ENCODE results near the gene CDC42EP3. TPM values are rescaled to one million over a fixed set of nuclear protein-coding genes. Genes with fewer than 3 reads are reported as not detected.
A peak's percentile ranks its signal among the peaks of the same experiment; 100 is the strongest.

The CDC42EP3 gene
- total RNA-seq, result 10 to 100 TPM in 2 of 4 donors, 1 to 10 TPM in 1, under 1 TPM in 1; 0.57 to 16.2 (median 9.9) TPM

GRCh38 chr2:37671009-37671815, at the start of gene CDC42EP3:
Gene CDC42EP3, minus strand, starts transcription at chr2:37671642. Its CDS starts 25,055 bp downstream, at chr2:37646587.
- H3K27ac ChIP-seq, result peak within 1 kb of the TSS; percentile 75 to 93 (median 91)
- peak within 1 kb of the TSS; percentile 69 to 88 (median 76) for H3K4me3 ChIP-seq
- intact Hi-C loops (cut with DNase I), result no loop called here
- no peak for DNase-seq
- H3K4me1 ChIP-seq, result peaks cover 6 to 71% (median 13%) of the 10 kb centered on the region in 3 donors
- no peaks in the 10 kb centered on the region for H3K9me3 ChIP-seq
- peaks cover 0 to 31% (median 0%) of the 10 kb centered on the region in 4 donors for H3K27me3 ChIP-seq
- no peaks in the 10 kb centered on the region for H3K36me3 ChIP-seq
- TF ChIP-seq POLR2A (IDR thresholded peaks at IDR 0.05), result peak in 2 of 4 donors; percentile 66 to 90
- TF ChIP-seq CTCF (IDR thresholded peaks at IDR 0.05), result peak in 1 of 6 experiments; percentile 3
- WGBS, 2 donors, result 0% methylated on average over 4 to 17 of the region's 90 CpGs

- no peak overlapping the region for H3K4me3 ChIP-seq
- no peak overlapping the region for H3K27ac ChIP-seq
- DNase-seq, result no peak
- H3K9me3 ChIP-seq, result no peaks in the 10 kb centered on the region
- intact Hi-C loops (cut with DNase I), result no loop called here
- H3K27me3 ChIP-seq, result peaks cover 0 to 10% (median 0%) of the 10 kb centered on the region in 4 donors
- no peaks in the 10 kb centered on the region for H3K4me1 ChIP-seq
- 84 to 94% methylated on average over 2 of the region's 2 CpGs for WGBS, 2 donors
- no peaks in the 10 kb centered on the region for H3K36me3 ChIP-seq
- TF ChIP-seq POLR2A (IDR thresholded peaks at IDR 0.05), result no peak
These were observed 49.7 kb upstream of the CDC42EP3 start for GRCh38 chr2:37721201-37721560.

- Histone ChIP-seq H3K4me1 (no peaks in the 10 kb centered on the region), H3K27ac (no peak overlapping the region), H3K27me3 (peaks cover 0 to 10% (median 0%) of the 10 kb centered on the region in 4 donors), H3K36me3 (no peaks in the 10 kb centered on the region), H3K4me3 (no peak overlapping the region), H3K9me3 (no peaks in the 10 kb centered on the region)
- intact Hi-C loops (cut with DNase I), result no loop called here
- DNase-seq, result no peak
- TF ChIP-seq POLR2A (IDR thresholded peaks at IDR 0.05), result no peak
- no peak for TF ChIP-seq CTCF (IDR thresholded peaks at IDR 0.05)
- WGBS, 2 donors, result 53 to 57% methylated on average over 6 of the region's 6 CpGs
These were observed 49.2 kb upstream of the CDC42EP3 start for GRCh38 chr2:37720533-37721200.

GRCh38 chr2:37718515-37719161, 47.2 kb upstream of the CDC42EP3 start:
- H3K27ac ChIP-seq, result no peak overlapping the region
- no peak for TF ChIP-seq POLR2A (IDR thresholded peaks at IDR 0.05)
- TF ChIP-seq CTCF (IDR thresholded peaks at IDR 0.05), result no peak
- peaks cover 0 to 10% (median 0%) of the 10 kb centered on the region in 4 donors for H3K27me3 ChIP-seq
- no peak overlapping the region for H3K4me3 ChIP-seq
- WGBS, 2 donors, result 80 to 87% methylated on average over 7 of the region's 7 CpGs
- H3K9me3 ChIP-seq, result no peaks in the 10 kb centered on the region
- no peak for DNase-seq
- H3K36me3 ChIP-seq, result no peaks in the 10 kb centered on the region
- intact Hi-C loops (cut with DNase I), result no loop called here
- no peaks in the 10 kb centered on the region for H3K4me1 ChIP-seq

- Histone ChIP-seq H3K36me3 (no peaks in the 10 kb centered on the region), H3K27me3 (peaks cover 0 to 5% (median 0%) of the 10 kb centered on the region in 4 donors), H3K4me3 (no peak overlapping the region), H3K9me3 (no peaks in the 10 kb centered on the region), H3K27ac (no peak overlapping the region), H3K4me1 (no peaks in the 10 kb centered on the region)
- WGBS, 2 donors, result 47 to 62% methylated on average over 3 of the region's 3 CpGs
- intact Hi-C loops (cut with DNase I), result no loop called here
- DNase-seq, result no peak
- TF ChIP-seq POLR2A (IDR thresholded peaks at IDR 0.05) (no peak), CTCF (IDR thresholded peaks at IDR 0.05) (no peak)
These were observed 41.8 kb upstream of the CDC42EP3 start for GRCh38 chr2:37713258-37713700.

Data from esophagus squamous epithelium (tissue), 5 donors.